CD14-positive monocyte (primary cell): Measurements from ENCODE around the gene TSPAN33. TPM values are rescaled to one million over a fixed set of nuclear protein-coding genes. Genes with fewer than 3 reads are reported as not detected.

ENCODE experiments used
- DNase-seq, 3 donors: peaks; one replicate each; pipeline ENCODE4 v3.0.0-alpha.2; 2011 to 2022
- H2AFZ ChIP-seq: 2 replicates; pipeline ENCODE4 v1.6.0; 2012; ENCODE audit warnings: mild to moderate bottlenecking, low read depth, low read length, inconsistent platforms; ENCODE audit not compliant: insufficient read depth, poor library complexity, severe bottlenecking
- H3K27ac ChIP-seq, 2 donors: 1 replicate in 1 of 2; 2 replicates in 1 of 2; pipeline ENCODE4 v1.5.1; 2012 to 2013; ENCODE audit warnings: low read length in 2 of 2, control low read depth in 1 of 2, inconsistent platforms in 1 of 2, low read depth in 1 of 2, mild to moderate bottlenecking in 1 of 2
- H3K27me3 ChIP-seq, 2 donors: one replicate each; pipeline versions ENCODE4 v1.6.0 to v1.6.1; 2011 to 2013; ENCODE audit warnings: low read length in 2 of 2; ENCODE audit not compliant: control insufficient read depth in 2 of 2, insufficient read depth in 2 of 2
- H3K36me3 ChIP-seq, 2 donors: replicated peaks in 1 of 2; 1 replicate in 1 of 2; 2 replicates in 1 of 2; pipeline versions ENCODE4 v1.5.1 to v1.6.1; 2012 to 2013; ENCODE audit warnings: low read length in 2 of 2, control low read depth in 1 of 2, inconsistent platforms in 1 of 2, mild to moderate bottlenecking in 1 of 2; ENCODE audit not compliant: insufficient read depth in 2 of 2, control insufficient read depth in 1 of 2
- H3K4me1 ChIP-seq, 2 donors: 1 replicate in 1 of 2; 2 replicates in 1 of 2; pipeline versions ENCODE4 v1.5.1 to v1.6.1; 2012 to 2013; ENCODE audit warnings: low read length in 2 of 2, control low read depth in 1 of 2, inconsistent platforms in 1 of 2, mild to moderate bottlenecking in 1 of 2, moderate library complexity in 1 of 2; ENCODE audit not compliant: insufficient read depth in 2 of 2, control insufficient read depth in 1 of 2
- H3K4me2 ChIP-seq: replicated peaks from 2 replicates; pipeline ENCODE3; 2012; ENCODE audit warnings: low read length, moderate library complexity, mild to moderate bottlenecking; ENCODE audit not compliant: poor library complexity, severe bottlenecking; ENCODE audit errors: extremely low read depth
- H3K4me3 ChIP-seq, 3 experiments: fragments of 200-600 bp in 1 of 3; sonication (generic) in 1 of 3; replicated peaks in 1 of 3; 1 replicate in 2 of 3; 2 replicates in 1 of 3; pipeline ENCODE4 v1.5.1; 2011 to 2013; ENCODE audit warnings: low read length in 3 of 3, mild to moderate bottlenecking in 3 of 3, control low read depth in 2 of 3, low read depth in 2 of 3, inconsistent platforms in 1 of 3, moderate library complexity in 1 of 3
- H3K79me2 ChIP-seq: 2 replicates; pipeline ENCODE4 v1.6.0; 2012; ENCODE audit warnings: mild to moderate bottlenecking, control low read depth, inconsistent platforms, low read length, moderate library complexity; ENCODE audit not compliant: insufficient read depth
- H3K9ac ChIP-seq: 2 replicates; pipeline ENCODE4 v1.6.0; 2017; ENCODE audit warnings: low read length, mild to moderate bottlenecking; ENCODE audit not compliant: insufficient read depth, poor library complexity, severe bottlenecking
- H3K9me3 ChIP-seq, 2 donors: replicated peaks in 1 of 2; 1 replicate in 1 of 2; 2 replicates in 1 of 2; pipeline versions ENCODE4 v1.5.1 to v1.6.1; 2012 to 2013; ENCODE audit warnings: low read length in 2 of 2, control low read depth in 1 of 2; ENCODE audit not compliant: control insufficient read depth in 1 of 2, insufficient read depth in 1 of 2
- H4K20me1 ChIP-seq: 2 replicates; pipeline ENCODE4 v1.6.0; 2012; ENCODE audit warnings: mild to moderate bottlenecking, low read length, control low read depth, moderate library complexity; ENCODE audit not compliant: insufficient read depth
- H3K27ac Mint-ChIP-seq, 7 donors: one replicate each; pipeline ENCODE4 v1.8.0; 2020; ENCODE audit warnings: mild to moderate bottlenecking in 7 of 7, mixed read lengths in 7 of 7, moderate library complexity in 6 of 7, inconsistent platforms in 2 of 7
- H3K27me3 Mint-ChIP-seq, 3 donors: one replicate each; pipeline ENCODE4 v1.8.0; 2021 to 2022; ENCODE audit warnings: low read depth in 3 of 3, mild to moderate bottlenecking in 3 of 3, mixed read lengths in 3 of 3, moderate library complexity in 3 of 3, inconsistent platforms in 1 of 3
- H3K36me3 Mint-ChIP-seq, 2 donors: one replicate each; pipeline ENCODE4 v1.8.0; 2020; ENCODE audit warnings: mixed read lengths in 2 of 2, inconsistent platforms in 1 of 2, mild to moderate bottlenecking in 1 of 2
- H3K4me1 Mint-ChIP-seq: one replicate; pipeline ENCODE4 v1.8.0; 2020; ENCODE audit warnings: mild to moderate bottlenecking, mixed read lengths
- H3K4me3 Mint-ChIP-seq, 2 donors: one replicate each; pipeline ENCODE4 v1.8.0; 2020; ENCODE audit warnings: mild to moderate bottlenecking in 2 of 2, mixed read lengths in 2 of 2, moderate library complexity in 1 of 2
- H3K9me3 Mint-ChIP-seq, 7 donors: one replicate each; pipeline ENCODE4 v1.8.0; 2020 to 2022; ENCODE audit warnings: mixed read lengths in 7 of 7, mild to moderate bottlenecking in 6 of 7, moderate library complexity in 6 of 7, inconsistent platforms in 2 of 7
- CTCF ChIP-seq: fragments of 200-600 bp; IDR thresholded peaks from one replicate; pipeline ENCODE4 v1.8.0; 2022; ENCODE audit warnings: antibody characterized with exemption, mild to moderate bottlenecking
- WGBS: methylation state at CpG from one replicate; pipeline ENCODE4 v1.1.5; 2013; ENCODE audit warnings: missing lambda C conversion rate; ENCODE audit not compliant: insufficient coverage; 5-methylcytosine and 5-hydroxymethylcytosine counted together
- intact Hi-C, 2 donors: fragments of 100-400 bp; cut with micrococcal nuclease; formaldehyde crosslinking; loops; one replicate each; pipeline versions ENCODE4 v1.15.0 to v1.15.1; 2023
- polyA plus RNA-seq, 3 donors: library from polyadenylated mRNA; depleted of rRNA in 1 of 3; unstranded in 2 of 3; stranded (reverse) in 1 of 3; fragments of 300-500 nt in 2 of 3; fragments of >200 nt in 1 of 3; fragmentation: Illumina TruSeq in 2 of 3; gene quantifications; 1 replicate in 2 of 3; 2 replicates in 1 of 3; pipeline ENCODE4 v1.2.3, GENCODE V29; 2012 to 2021

The TSPAN33 gene
- polyA plus RNA-seq, 3 donors, result 2.9 to 7.5 (median 4.4) TPM

- no peaks in the 10 kb centered on the region for H3K9me3 ChIP-seq
- H3K4me2 ChIP-seq, result no peak overlapping the region
- H3K36me3 Mint-ChIP-seq, result no peaks in the 10 kb centered on the region
- H3K4me1 ChIP-seq, result peaks cover 0 to 8% of the 10 kb centered on the region in 2 donors
- H3K9me3 Mint-ChIP-seq, result no peaks in the 10 kb centered on the region
- H3K36me3 ChIP-seq, result no peaks in the 10 kb centered on the region
- H2AFZ ChIP-seq, result no peak overlapping the region
- no peak overlapping the region for H3K27ac ChIP-seq
- no peaks in the 10 kb centered on the region for H3K79me2 ChIP-seq
- no peak for DNase-seq
- intact Hi-C loops, result no loop called here
- 100% methylated on average over 1 of the region's 6 CpGs for WGBS
- H3K4me3 Mint-ChIP-seq, result no peak overlapping the region
- no peak for TF ChIP-seq CTCF
- no peak overlapping the region for H3K4me3 ChIP-seq
- H3K4me1 Mint-ChIP-seq, result peaks cover 7% of the 10 kb centered on the region
- H3K27me3 Mint-ChIP-seq, result peaks cover 0 to 3% (median 1%) of the 10 kb centered on the region in 3 donors
- H3K27ac Mint-ChIP-seq, result no peak overlapping the region
- no peaks in the 10 kb centered on the region for H4K20me1 ChIP-seq
- no peak overlapping the region for H3K9ac ChIP-seq
- no peaks in the 10 kb centered on the region for H3K27me3 ChIP-seq
Observed at GRCh38 chr7:129101746-129102145, 42.8 kb upstream of the TSPAN33 start.

GRCh38 chr7:129103561-129104324 is 40.8 kb upstream of the TSPAN33 start:
- Mint-ChIP-seq H3K4me3 (no peak overlapping the region), H3K36me3 (no peaks in the 10 kb centered on the region), H3K27me3 (peaks cover 0 to 3% (median 3%) of the 10 kb centered on the region in 3 donors), H3K9me3 (no peaks in the 10 kb centered on the region), H3K27ac (no peak overlapping the region), H3K4me1 (no peaks in the 10 kb centered on the region)
- intact Hi-C loops, result no loop called here
- no peaks in the 10 kb centered on the region for H3K9me3 ChIP-seq
- no peak for DNase-seq
- no peak overlapping the region for H3K4me3 ChIP-seq
- H3K4me1 ChIP-seq, result no peaks in the 10 kb centered on the region
- H3K27ac ChIP-seq, result no peak overlapping the region
- no peaks in the 10 kb centered on the region for H3K27me3 ChIP-seq
- H3K36me3 ChIP-seq, result no peaks in the 10 kb centered on the region
- no peak overlapping the region for H3K9ac ChIP-seq
- H3K79me2 ChIP-seq, result no peaks in the 10 kb centered on the region
- no peak overlapping the region for H3K4me2 ChIP-seq
- no peak for TF ChIP-seq CTCF
- H4K20me1 ChIP-seq, result no peaks in the 10 kb centered on the region
- 100% methylated on average over 3 of the region's 4 CpGs for WGBS
- no peak overlapping the region for H2AFZ ChIP-seq
